ENCODE measurements around the gene HS3ST3A1. TPM values are rescaled to one million over a fixed set of nuclear protein-coding genes. Genes with fewer than 3 reads are reported as not detected.

The HS3ST3A1 gene
- total RNA-seq, 1 experiment from 2014 or later = not detected

- Histone ChIP-seq H3K4me3 (replicated peaks in 1 of 2; ENCODE audit: low read depth in 1 of 2, low read length in 2 of 2) (no peak overlapping the region), H3K27me3 (ENCODE audit: insufficient read depth, low read length) (0 out of 2 replicates have a peak, but pooled peaks cover 4% of the 10 kb centered on the region), H3K36me3 (ENCODE audit: control insufficient read depth in 1 of 2, insufficient read depth in 2 of 2, low read length in 2 of 2) (no peaks in the 10 kb centered on the region), H3K4me2 (ENCODE audit: low read length) (no peak overlapping the region), H3K27ac (ENCODE audit: low read depth, low read length) (no peak overlapping the region), H3K4me1 (ENCODE audit: control insufficient read depth in 1 of 2, insufficient read depth in 2 of 2, low read length in 2 of 2) (0 out of 4 replicates have a peak, but pooled peaks cover 0 to 2% of the 10 kb centered on the region in 2 experiments), H2AFZ (ENCODE audit: low read depth, low read length, poor library complexity, severe bottlenecking) (no peak overlapping the region), H3K9me2 (ENCODE audit: insufficient read depth) (no peaks in the 10 kb centered on the region), H3K79me2 (ENCODE audit: insufficient read depth, low read length) (no peaks in the 10 kb centered on the region), H3K9me3 (ENCODE audit: control insufficient read depth in 1 of 2, insufficient read depth in 1 of 2, low read depth in 1 of 2, low read length in 2 of 2) (no peaks in the 10 kb centered on the region), H4K20me1 (ENCODE audit: insufficient read depth) (no peaks in the 10 kb centered on the region), H3K9ac (ENCODE audit: low read length) (no peak overlapping the region)
- ATAC-seq (no peak), DNase-seq (ENCODE audit: low read depth, low spot score) (no peak)
- ChIA-PET RAD21 (ENCODE audit: low non-redundant PET in 1 of 2, low total read pairs in 2 of 2, uncharacterized antibody in 2 of 2, unreplicated experiment in 2 of 2) (interaction anchor here in 1 of 2 experiments (0.6 to 0.8 kb wide), 2 partner anchors 702 to 703 kb away, joined by 3 to 4 read pairs; partner anchors contain the start of gene HS3ST3B1), CTCF (interaction anchor here (0.6 to 3.2 kb wide), 6 partner anchors 9 to 1557 kb away, joined by 3 to 38 read pairs (median 3); partner anchors contain the start of gene HS3ST3B1), POLR2A (interaction anchor here (0.7 kb wide), 1 partner anchor 702 kb away, joined by 5 read pairs; the partner anchor contains the start of gene HS3ST3B1)
- TF ChIP-seq POLR2AphosphoS5 (IDR thresholded peaks at IDR 0.05; ENCODE audit: low read depth, low read length) (no peak), ZBTB33 (IDR thresholded peaks at IDR 0.05; ENCODE audit: extremely low read depth, insufficient replicate concordance, low read length) (no peak)
- intact Hi-C loops (cut with micrococcal nuclease) = loop anchor here (2.0 to 10.0 kb wide), 4 partner anchors 261 to 1576 kb away; partner anchors contain the start of gene COX10
- BruUV-seq (replicated peaks) = no TSS peak
Observed at GRCh38 chr17:13598353-13599167, 3.2 kb downstream of the HS3ST3A1 start.
